AG04450 (cell line): Measurements from ENCODE around the gene IAPP. TPM values are rescaled to one million over a fixed set of nuclear protein-coding genes. Genes with fewer than 3 reads are reported as not detected.

Experiments used
- CTCF ChIA-PET: fragments of 300-600, 350-600 bp; formaldehyde crosslinking; extraction: SDS; loops from one replicate; lab custom pipeline; 2022; ENCODE audit warnings: antibody characterized with exemption, inconsistent platforms; lab: Charles Lee
- POLR2A ChIA-PET: fragments of 350-600 bp; formaldehyde crosslinking; extraction: SDS; loops from one replicate; lab custom pipeline; 2021; ENCODE audit warnings: antibody characterized with exemption, inconsistent platforms; lab: Yijun Ruan, JAX
- DNase-seq: peaks from one replicate; pipeline ENCODE4 v3.0.0-alpha.2; 2011; ENCODE audit warnings: low read depth, low spot score
- H3K27ac ChIP-seq: one replicate; pipeline ENCODE4 v1.5.1; 2012; ENCODE audit warnings: low read depth, low read length, control low read depth
- H3K27me3 ChIP-seq: one replicate; pipeline ENCODE4 v1.6.0; 2012; ENCODE audit warnings: low read length; ENCODE audit not compliant: control insufficient read depth, insufficient read depth
- H3K4me3 ChIP-seq: 2 replicates; pipeline ENCODE4 v1.5.1; 2011; ENCODE audit warnings: mild to moderate bottlenecking, low read depth, low read length, control low read depth
- H3K9me3 ChIP-seq: 2 replicates; pipeline ENCODE4 v1.5.1; 2012; ENCODE audit warnings: low read length; ENCODE audit not compliant: control insufficient read depth, insufficient read depth
- CTCF ChIP-seq: IDR thresholded peaks from 2 replicates; pipeline ENCODE4 v1.5.1; 2011; ENCODE audit warnings: low read depth, low read length, control low read depth, inconsistent platforms
- polyA minus RNA-seq: library from RNA; depleted of rRNA, polyadenylated mRNA; stranded (reverse); fragments of >200 nt; gene quantifications from 2 replicates; pipeline ENCODE4 v1.2.3, GENCODE V29; 2011; rRNA and poly(A)+ RNA removed
- polyA plus RNA-seq: library from polyadenylated mRNA; depleted of rRNA; stranded (reverse); fragments of >200 nt; gene quantifications from 2 replicates; pipeline ENCODE4 v1.2.3, GENCODE V29; 2011; rRNA removed

IAPP gene
- polyA plus RNA-seq: not detected in 2 replicates
- polyA minus RNA-seq: not detected in 2 replicates

GRCh38 chr12:21372602-21373001 is at the start of gene IAPP:
Gene IAPP, plus strand, starts transcription at chr12:21372902. Its CDS starts 450 bp downstream, at chr12:21373352.
- no peaks in the 10 kb centered on the region for H3K9me3 ChIP-seq
- POLR2A ChIA-PET: no interaction called here
- TF ChIP-seq CTCF: no peak
- CTCF ChIA-PET: no interaction called here
- no peak within 1 kb of the TSS for H3K4me3 ChIP-seq
- H3K27ac ChIP-seq: no peak within 1 kb of the TSS
- no peak for DNase-seq
- no peaks in the 10 kb centered on the region for H3K27me3 ChIP-seq

GRCh38 chr12:21323736-21324135 is 49.0 kb upstream of the IAPP start:
- ChIA-PET CTCF (no interaction called here), POLR2A (no interaction called here)
- no peak for DNase-seq
- no peak for TF ChIP-seq CTCF
- Histone ChIP-seq H3K27me3 (no peaks in the 10 kb centered on the region), H3K4me3 (no peak overlapping the region), H3K9me3 (peaks cover 2% of the 10 kb centered on the region; the same call in 1 of the 2 replicates), H3K27ac (no peak overlapping the region)

GRCh38 chr12:21324551-21324950 is 48.2 kb upstream of the IAPP start:
- CTCF ChIA-PET: no interaction called here
- H3K27me3 ChIP-seq: no peaks in the 10 kb centered on the region

GRCh38 chr12:21328578-21328977 is 44.1 kb upstream of the IAPP start:
- no peak overlapping the region for H3K4me3 ChIP-seq
- H3K27ac ChIP-seq: no peak overlapping the region
- no peaks in the 10 kb centered on the region for H3K27me3 ChIP-seq
- H3K9me3 ChIP-seq: peaks cover 2% of the 10 kb centered on the region; the same call in 1 of the 2 replicates
- no peak for DNase-seq
- TF ChIP-seq CTCF: no peak
- ChIA-PET POLR2A (no interaction called here), CTCF (no interaction called here)

More at GRCh38 chr12:21324551-21324950, 48.2 kb upstream of the IAPP start:
- H3K4me3 ChIP-seq: no peak overlapping the region
- POLR2A ChIA-PET: no interaction called here
- H3K9me3 ChIP-seq: peaks cover 2% of the 10 kb centered on the region; the same call in 1 of the 2 replicates
- no peak overlapping the region for H3K27ac ChIP-seq
- TF ChIP-seq CTCF: no peak
- DNase-seq: no peak

GRCh38 chr12:21330682-21331253 is 41.9 kb upstream of the IAPP start:
- CTCF ChIA-PET: no interaction called here

More at GRCh38 chr12:21330682-21331253, 41.9 kb upstream of the IAPP start:
- TF ChIP-seq CTCF: no peak
- Histone ChIP-seq H3K27me3 (no peaks in the 10 kb centered on the region), H3K27ac (no peak overlapping the region), H3K4me3 (no peak overlapping the region), H3K9me3 (peaks cover 2% of the 10 kb centered on the region; the same call in 1 of the 2 replicates)
- POLR2A ChIA-PET: no interaction called here
- no peak for DNase-seq
